ENCODE measurements around the gene ATP8A1.
"Not testable (repeated sequence)": the region's sequence is repeated elsewhere in the genome, so short reads cannot be mapped to it uniquely, and the experiment has no call there.

Gene ATP8A1

DNA sequence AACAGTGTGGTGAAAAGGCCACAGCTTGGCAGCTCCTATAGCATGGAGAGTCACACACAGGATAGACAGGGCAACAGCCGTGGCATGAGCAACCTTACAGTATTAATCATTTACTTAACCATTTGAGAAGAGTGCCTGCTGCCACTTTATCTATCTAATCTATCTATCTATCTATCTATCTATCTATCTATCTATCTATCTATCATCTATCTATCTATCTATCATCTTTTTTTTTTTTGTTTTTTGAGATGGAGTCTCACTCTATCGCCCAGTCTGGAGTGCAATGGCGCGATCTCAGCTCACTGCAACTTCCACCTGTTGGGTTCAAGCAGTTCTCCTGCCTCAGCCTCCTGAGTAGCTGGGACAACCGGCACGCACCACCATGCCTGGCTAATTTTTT lies 284.6 kb downstream of the ATP8A1 start:
- not testable (repeated sequence) for DNase-seq (ENCODE audit: low read depth in 1 of 2, low spot score in 1 of 2)

- no peak for DNase-seq (ENCODE audit: low read depth in 1 of 2, low spot score in 1 of 2)
These were observed 285.3 kb downstream of the ATP8A1 start for GRCh38 chr4:42371305-42372252.

DNA sequence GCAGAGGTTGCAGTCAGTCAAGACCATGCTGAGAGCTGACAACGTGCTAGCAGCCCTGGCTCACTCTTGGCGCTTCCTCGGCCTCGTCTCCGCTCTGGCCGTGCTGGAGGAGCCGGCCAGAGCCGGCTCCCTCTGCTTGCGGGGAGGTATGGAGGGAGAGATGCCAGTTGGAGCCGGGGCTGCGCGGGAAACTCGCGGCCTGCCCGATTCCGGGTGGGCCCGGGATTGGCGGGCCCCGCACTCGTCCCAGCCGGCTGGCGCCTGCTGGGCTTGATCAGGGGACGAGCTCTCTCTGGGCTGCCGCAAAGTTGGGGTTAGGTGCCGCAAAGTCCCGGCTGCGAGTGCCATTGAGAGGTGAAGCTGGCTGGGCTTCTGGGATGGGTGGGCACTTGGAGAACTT lies 287.4 kb downstream of the ATP8A1 start:
- no peak for DNase-seq (ENCODE audit: low read depth in 1 of 2, low spot score in 1 of 2)

- no peak for DNase-seq (ENCODE audit: low read depth in 1 of 2, low spot score in 1 of 2)
These were observed 289.9 kb downstream of the ATP8A1 start for GRCh38 chr4:42366959-42367358.

DNA sequence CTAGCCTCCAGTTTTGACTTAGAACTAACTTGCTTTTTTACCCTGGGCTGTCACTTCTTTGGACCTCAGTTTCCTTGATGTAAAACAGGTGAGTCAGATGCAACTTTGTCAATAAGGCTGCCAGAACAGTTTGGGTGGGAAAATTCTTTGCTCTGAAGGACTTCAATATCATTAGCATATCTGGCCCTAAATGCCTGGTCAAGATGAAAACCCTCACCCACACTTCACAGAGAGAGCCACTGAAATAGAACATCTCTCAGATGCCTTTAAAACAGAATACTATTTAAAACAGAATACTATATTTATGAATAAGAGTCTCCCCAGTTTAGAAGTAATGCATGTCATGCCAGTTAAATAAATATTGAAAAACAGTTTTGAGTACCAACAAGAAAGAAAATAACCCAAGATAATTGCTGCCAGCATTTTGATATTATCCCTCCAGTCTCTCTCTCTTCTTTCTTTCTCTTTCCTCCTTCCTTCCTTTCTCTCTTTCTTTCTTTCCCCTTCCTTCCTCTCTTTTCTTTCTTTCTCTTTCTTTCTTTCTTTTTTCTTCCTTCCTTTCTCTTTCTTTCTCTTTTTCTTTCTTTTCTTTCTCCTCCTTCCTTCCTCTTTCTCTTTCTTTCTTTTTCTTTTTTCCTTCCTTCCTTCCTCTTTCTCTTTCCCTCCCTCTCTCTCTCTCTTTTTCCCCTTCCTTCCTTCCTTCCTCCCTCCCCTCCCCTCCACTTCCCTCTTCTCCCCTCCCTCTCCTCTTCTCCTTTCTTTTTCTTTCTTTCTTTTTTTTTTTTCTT lies 292.4 kb downstream of the ATP8A1 start:
- no peak for DNase-seq (ENCODE audit: low read depth in 1 of 2, low spot score in 1 of 2)

DNA sequence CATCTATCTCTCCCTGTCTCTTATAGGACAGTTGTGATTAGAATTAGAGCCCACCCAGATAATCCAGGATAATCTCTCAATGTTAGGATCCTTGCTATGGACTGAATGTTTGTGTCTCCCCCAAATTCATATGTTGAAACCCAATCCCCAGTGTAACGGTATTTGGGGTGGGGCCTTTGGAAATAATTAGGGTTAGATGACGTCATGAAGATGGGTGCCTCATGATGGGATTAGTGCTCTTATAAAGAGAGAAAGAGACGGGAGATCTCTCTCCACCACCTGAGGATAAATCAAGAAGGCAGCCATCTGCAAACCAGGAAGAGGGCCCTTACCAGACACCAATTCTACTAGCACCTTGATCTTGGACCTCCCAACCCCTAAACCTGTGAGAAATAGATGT lies 293.3 kb downstream of the ATP8A1 start:
- DNase-seq (ENCODE audit: low read depth in 1 of 2, low spot score in 1 of 2): no peak

- no peak for DNase-seq (ENCODE audit: low read depth in 1 of 2, low spot score in 1 of 2)
These were observed 294.3 kb downstream of the ATP8A1 start for GRCh38 chr4:42362591-42362990.

DNA sequence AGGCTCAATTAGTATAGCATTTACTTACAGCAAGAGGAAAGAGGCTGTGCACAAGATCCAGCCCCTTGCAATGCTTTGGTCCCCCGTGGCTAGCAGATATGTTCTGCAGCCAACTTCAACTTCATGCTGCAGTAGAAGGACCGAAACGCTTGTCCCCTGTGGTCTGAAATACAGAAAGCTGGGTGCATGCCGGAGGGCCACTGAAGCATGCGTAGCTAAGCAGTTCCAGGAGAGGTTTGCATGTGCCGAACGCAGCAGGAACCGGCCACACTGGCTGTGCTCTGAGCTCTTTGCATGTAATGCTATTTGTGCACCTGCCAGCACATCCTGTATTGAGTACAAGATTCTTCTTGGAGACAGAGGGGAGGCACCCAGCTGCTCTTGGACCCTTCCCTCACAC lies 295.4 kb downstream of the ATP8A1 start:
- DNase-seq (ENCODE audit: low read depth in 1 of 2, low spot score in 1 of 2): no peak

GRCh38 chr4:42360256-42360669 lies 296.6 kb downstream of the ATP8A1 start:
- DNase-seq (ENCODE audit: low read depth in 1 of 2, low spot score in 1 of 2): no peak

DNA sequence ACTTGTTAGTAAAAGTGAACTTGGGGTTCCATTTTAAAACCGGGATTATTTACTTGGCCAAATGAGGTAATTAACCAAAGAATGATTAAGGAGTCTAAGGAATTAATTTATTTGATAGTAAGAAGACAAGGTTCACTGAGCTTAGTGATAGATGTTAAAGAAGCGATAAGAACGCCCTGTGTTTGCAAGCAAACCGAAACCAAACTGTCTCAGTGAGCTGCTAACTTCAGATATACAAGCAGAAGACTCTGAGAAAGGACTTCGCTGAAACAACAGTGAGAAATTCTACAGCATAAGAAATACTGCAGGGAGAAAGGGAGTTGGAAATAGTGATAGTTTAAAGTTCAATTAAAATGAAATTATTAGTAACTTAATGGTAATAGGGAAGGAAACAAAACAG lies 297.2 kb downstream of the ATP8A1 start:
- no peak for DNase-seq (ENCODE audit: low read depth in 1 of 2, low spot score in 1 of 2)
